H1 (cell line): ENCODE measurements around the gene MICALL2. TPM values are rescaled to one million over a fixed set of nuclear protein-coding genes. Genes with fewer than 3 reads are reported as not detected.

ENCODE experiments used
- CTCF ChIA-PET: fragments of 300-600 bp; sonication (Branson Sonifier 250); formaldehyde crosslinking; loops from one replicate; lab custom pipeline; 2021; ENCODE audit not compliant: partially characterized antibody; lab: Charles Lee
- POLR2A ChIA-PET: fragments of 300-600 bp; sonication (Branson Sonifier 250); formaldehyde crosslinking; loops from one replicate; lab custom pipeline; 2021; ENCODE audit warnings: inconsistent platforms; ENCODE audit not compliant: partially characterized antibody; lab: Charles Lee
- DNase-seq, 2 experiments: peaks; one replicate each; pipeline versions ENCODE4 v3.0.0 to v3.0.0-alpha.2; 2010 to 2022; ENCODE audit warnings: low spot score in 2 of 2, low read depth in 1 of 2, mixed read lengths in 1 of 2
- FAIRE-seq: peaks from 2 replicates; lab custom pipeline; 2011; peaks lifted over from hg19 to GRCh38; lab: Jason Lieb, UNC
- H2AFZ ChIP-seq: 2 replicates; pipeline ENCODE4 v1.8.1; 2012; ENCODE audit warnings: low read length, inconsistent platforms
- H2AK5ac ChIP-seq: 2 replicates; pipeline ENCODE4 v1.6.1; 2013; ENCODE audit warnings: low read depth, low read length
- H2BK120ac ChIP-seq: replicated peaks from 2 replicates; pipeline ENCODE3; 2013; ENCODE audit warnings: low read depth, low read length, inconsistent platforms
- H2BK12ac ChIP-seq: 2 replicates; pipeline ENCODE4 v1.6.1; 2013; ENCODE audit warnings: low read depth, low read length
- H2BK15ac ChIP-seq: 2 replicates; pipeline ENCODE4 v1.6.1; 2013; ENCODE audit warnings: low read length
- H2BK20ac ChIP-seq: 2 replicates; pipeline ENCODE4 v1.6.1; 2013; ENCODE audit warnings: low read length
- H2BK5ac ChIP-seq: 2 replicates; pipeline ENCODE4 v1.6.1; 2013; ENCODE audit warnings: low read depth, low read length
- H3K14ac ChIP-seq: 2 replicates; pipeline ENCODE4 v1.6.1; 2013; ENCODE audit warnings: inconsistent platforms; ENCODE audit not compliant: insufficient read length
- H3K18ac ChIP-seq: 2 replicates; pipeline ENCODE4 v1.6.1; 2013; ENCODE audit warnings: low read length; ENCODE audit errors: extremely low read depth
- H3K23ac ChIP-seq: 2 replicates; pipeline ENCODE4 v1.6.1; 2013; ENCODE audit warnings: inconsistent platforms; ENCODE audit not compliant: insufficient read length
- H3K23me2 ChIP-seq: 2 replicates; pipeline ENCODE4 v1.6.1; 2013; ENCODE audit warnings: low read depth, low read length
- H3K27ac ChIP-seq: 2 replicates; pipeline ENCODE4 v1.6.1; 2011; ENCODE audit warnings: low read depth, low read length, inconsistent platforms
- H3K27me3 ChIP-seq, 4 experiments: replicated peaks in 1 of 4; 1 replicate in 1 of 4; 2 replicates in 3 of 4; pipeline versions ENCODE4 v1.6.1 to v1.8.1; 2011 to 2013; ENCODE audit warnings: low read length in 3 of 4, mild to moderate bottlenecking in 3 of 4, inconsistent platforms in 2 of 4, mixed read lengths in 2 of 4, moderate library complexity in 1 of 4; ENCODE audit not compliant: control insufficient read depth in 3 of 4, insufficient read depth in 3 of 4; ENCODE audit errors: extremely low read depth in 1 of 4
- H3K36me3 ChIP-seq, 4 experiments: 2 replicates each; pipeline versions ENCODE4 v1.6.1 to v1.8.1; 2011 to 2013; ENCODE audit warnings: mild to moderate bottlenecking in 4 of 4, low read length in 3 of 4, moderate library complexity in 2 of 4, control low read depth in 1 of 4, inconsistent platforms in 1 of 4; ENCODE audit not compliant: insufficient read depth in 4 of 4, control insufficient read depth in 2 of 4
- H3K4ac ChIP-seq: replicated peaks from 2 replicates; pipeline ENCODE3; 2013; ENCODE audit warnings: low read length, low read depth, mixed read lengths, inconsistent platforms; ENCODE audit not compliant: insufficient read length
- H3K4me1 ChIP-seq, 4 experiments: replicated peaks in 1 of 4; 1 replicate in 1 of 4; 2 replicates in 3 of 4; pipeline versions ENCODE4 v1.6.1 to v1.8.1; 2011 to 2013; ENCODE audit warnings: low read length in 3 of 4, inconsistent platforms in 2 of 4, mixed read lengths in 1 of 4; ENCODE audit not compliant: insufficient read depth in 4 of 4, control insufficient read depth in 3 of 4
- H3K4me2 ChIP-seq, 2 experiments: 2 replicates each; pipeline versions ENCODE4 v1.6.1 to v1.8.1; 2011 to 2013; ENCODE audit warnings: low read depth in 2 of 2, low read length in 2 of 2, control low read depth in 1 of 2, inconsistent platforms in 1 of 2, mild to moderate bottlenecking in 1 of 2; ENCODE audit not compliant: insufficient read depth in 1 of 2
- H3K4me3 ChIP-seq, 4 experiments: fragments of 200-600, 300-600 bp in 1 of 4; sonication (generic), shearing (Covaris generic), sonication (Bioruptor Twin) in 1 of 4; 2 replicates each; pipeline versions ENCODE4 v1.5.1 to v1.8.1; 2011 to 2016; ENCODE audit warnings: low read length in 4 of 4, low read depth in 3 of 4, control low read depth in 2 of 4, inconsistent platforms in 2 of 4, mild to moderate bottlenecking in 2 of 4, mixed read lengths in 1 of 4, moderate library complexity in 1 of 4; ENCODE audit not compliant: insufficient read depth in 2 of 4; ENCODE audit errors: extremely low read depth in 1 of 4
- H3K56ac ChIP-seq: replicated peaks from 2 replicates; pipeline ENCODE3; 2013; ENCODE audit warnings: low read depth, mild to moderate bottlenecking, mixed read lengths, low read length, inconsistent platforms; ENCODE audit not compliant: insufficient read length
- H3K79me1 ChIP-seq: 2 replicates; pipeline ENCODE4 v1.6.1; 2013; ENCODE audit warnings: low read depth, low read length, control low read depth
- H3K79me2 ChIP-seq, 2 experiments: 2 replicates each; pipeline versions ENCODE4 v1.6.1 to v1.8.1; 2012 to 2013; ENCODE audit warnings: low read length in 2 of 2, mild to moderate bottlenecking in 2 of 2, inconsistent platforms in 1 of 2; ENCODE audit not compliant: insufficient read depth in 2 of 2, control insufficient read depth in 1 of 2
- H3K9ac ChIP-seq, 4 experiments: replicated peaks in 1 of 4; 1 replicate in 1 of 4; 2 replicates in 3 of 4; pipeline versions ENCODE4 v1.6.1 to v1.8.1; 2011 to 2013; ENCODE audit warnings: low read depth in 3 of 4, low read length in 3 of 4, control low read depth in 2 of 4, mild to moderate bottlenecking in 2 of 4, moderate library complexity in 2 of 4, inconsistent platforms in 1 of 4; ENCODE audit errors: extremely low read depth in 1 of 4
- H3K9me3 ChIP-seq, 2 experiments: 2 replicates each; pipeline versions ENCODE4 v1.6.1 to v1.8.1; 2012 to 2013; ENCODE audit warnings: mild to moderate bottlenecking in 2 of 2, moderate library complexity in 2 of 2, control low read depth in 1 of 2, inconsistent platforms in 1 of 2, low read depth in 1 of 2, low read length in 1 of 2, mixed read lengths in 1 of 2; ENCODE audit not compliant: insufficient read depth in 2 of 2
- H4K20me1 ChIP-seq, 2 experiments: replicated peaks in 1 of 2; 2 replicates each; pipeline versions ENCODE3 to v1.8.1; 2011 to 2013; ENCODE audit warnings: inconsistent platforms in 2 of 2, low read length in 2 of 2, mild to moderate bottlenecking in 1 of 2; ENCODE audit not compliant: insufficient read depth in 2 of 2, control insufficient read depth in 1 of 2
- H4K5ac ChIP-seq: 2 replicates; pipeline ENCODE4 v1.6.1; 2013; ENCODE audit warnings: low read length, low read depth, mixed read lengths, inconsistent platforms; ENCODE audit not compliant: insufficient read length
- H4K8ac ChIP-seq: 2 replicates; pipeline ENCODE4 v1.8.0; 2013; ENCODE audit warnings: mild to moderate bottlenecking, moderate library complexity, low read length, inconsistent platforms; ENCODE audit not compliant: insufficient read depth; ENCODE audit errors: extremely low read depth
- H4K91ac ChIP-seq: replicated peaks from 2 replicates; pipeline ENCODE3; 2013; ENCODE audit warnings: low read length, mixed read lengths, inconsistent platforms; ENCODE audit not compliant: insufficient read length
- CBX5 ChIP-seq: fragments of 300-800, 300-1000 bp; sonication (generic); IDR thresholded peaks from 2 replicates; pipeline ENCODE4 v1.7.1; 2016; ENCODE audit warnings: antibody characterized with exemption, low read length, low read depth
- PHF8 ChIP-seq: fragments of 200-600 bp; sonication (generic); conservative IDR thresholded peaks from 2 replicates; pipeline ENCODE4 v1.7.1; 2012; ENCODE audit warnings: low read depth, mild to moderate bottlenecking, inconsistent platforms, low read length, moderate library complexity
- SP1 ChIP-seq: IDR thresholded peaks from 2 replicates; pipeline ENCODE4 v1.6.1; 2011; ENCODE audit warnings: low read depth, low read length
- TAF7 ChIP-seq: optimal IDR thresholded peaks from 2 replicates; pipeline ENCODE3; 2011; ENCODE audit warnings: low read depth, mild to moderate bottlenecking, inconsistent platforms, low read length, moderate library complexity, borderline replicate concordance
- TCF12 ChIP-seq: IDR thresholded peaks from 2 replicates; pipeline ENCODE4 v1.6.1; 2011; ENCODE audit warnings: low read depth, mild to moderate bottlenecking, low read length
- WGBS, 2 experiments: shearing (Covaris generic) in 1 of 2; methylation state at CpG; one replicate each; pipeline versions ENCODE4 v1.1.6 to v1.1.7; 2013 to 2015; ENCODE audit warnings: low lambda C conversion rate in 2 of 2, mixed read lengths in 2 of 2, inconsistent platforms in 1 of 2, low coverage in 1 of 2, missing lambda C conversion rate in 1 of 2; ENCODE audit not compliant: insufficient replicate concordance in 2 of 2, insufficient coverage in 1 of 2, insufficient read length in 1 of 2; ENCODE audit errors: extremely low coverage in 1 of 2, missing lambda C conversion rate in 1 of 2; 5-methylcytosine and 5-hydroxymethylcytosine counted together
- polyA plus RNA-seq, 7 experiments: library from polyadenylated mRNA; depleted of rRNA in 3 of 7; stranded (reverse) in 5 of 7; unstranded in 2 of 7; fragments of >200 nt in 5 of 7; fragments of 200-250 nt in 2 of 7; gene quantifications; 1 replicate in 5 of 7; 2 replicates in 1 of 7; 4 replicates in 1 of 7; pipeline versions ENCODE4 v1.2.1 to v1.2.3, GENCODE V29; 2011 to 2013; ENCODE audit warnings: missing spikeins in 2 of 7, mixed read lengths in 2 of 7
- total RNA-seq: library from RNA; stranded (reverse); fragmentation: NEBNext Ultra II Directional; extraction: Animal tissue kit (Norgen Biotek cat#: 25700); gene quantifications from 2 replicates; pipeline ENCODE4 v1.2.1, GENCODE V29; 2021
- TF ChIP-seq, protein P1 (sequence below): IDR thresholded peaks from 2 replicates; pipeline ENCODE4 v1.6.1; 2012; ENCODE audit warnings: low read length, inconsistent platforms
- TF ChIP-seq, protein P2 (sequence below): IDR thresholded peaks from 2 replicates; pipeline ENCODE4 v1.6.1; 2012; ENCODE audit warnings: inconsistent platforms

Gene MICALL2
- total and polyA plus RNA-seq, 2 of the 8 experiments (the other 6 are each of a cell fraction or from before 2014, with no cell fraction given), result 5.3 to 8.5 TPM

DNA sequence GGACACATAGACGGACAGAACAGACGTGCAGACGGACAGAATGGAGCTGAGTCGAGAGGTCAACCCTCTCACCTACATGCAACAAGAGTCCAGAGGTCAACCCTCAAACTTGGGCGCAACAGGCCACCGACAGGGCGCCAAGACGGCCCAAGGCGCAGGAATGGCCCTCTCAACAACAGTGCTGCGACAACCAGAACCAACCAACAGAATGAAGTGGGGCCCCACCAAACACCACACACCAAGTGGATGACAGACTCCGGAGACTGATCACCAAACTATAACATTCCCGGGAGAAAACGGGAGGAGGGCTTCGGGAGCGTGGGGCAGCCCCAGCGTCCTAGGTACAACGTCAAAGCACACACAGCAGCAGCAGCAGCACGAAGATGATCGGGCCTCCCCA, 31.6 kb upstream of the MICALL2 start:
- Histone ChIP-seq H3K27me3 (no peaks in the 10 kb centered on the region), H3K79me2 (no peaks in the 10 kb centered on the region), H2BK15ac (no peak overlapping the region), H2BK12ac (no peak overlapping the region), H2BK5ac (no peak overlapping the region), H2BK120ac (no peak overlapping the region), H3K9me3 (no peaks in the 10 kb centered on the region), H3K79me1 (no peaks in the 10 kb centered on the region), H4K5ac (no peak overlapping the region), H3K23me2 (no peaks in the 10 kb centered on the region), H3K4me1 (no peaks in the 10 kb centered on the region), H3K4ac (no peak overlapping the region), H3K18ac (no peak overlapping the region), H2AK5ac (no peak overlapping the region), H4K20me1 (peaks cover 6 to 16% of the 10 kb centered on the region in 2 experiments), H3K9ac (no peak overlapping the region), H3K4me3 (no peak overlapping the region), H3K14ac (no peak overlapping the region), H3K56ac (no peak overlapping the region), H3K36me3 (peaks cover 13 to 65% (median 32%) of the 10 kb centered on the region in 4 experiments), H2BK20ac (no peak overlapping the region), H3K23ac (no peak overlapping the region), H3K4me2 (no peak overlapping the region), H3K27ac (no peak overlapping the region), H4K91ac (no peak overlapping the region), H2AFZ (no peak overlapping the region), H4K8ac (no peak overlapping the region)
- POLR2A ChIA-PET, result interaction anchor here (1.1 to 5.0 kb wide), 2 partner anchors 14 to 45 kb away, joined by 3 to 43 read pairs; no protein-coding TSS in a partner anchor
- DNase-seq (no peak), FAIRE-seq (no peak)
- CTCF ChIA-PET, result interaction anchor here (0.7 to 4.2 kb wide), 4 partner anchors 17 to 65 kb away, joined by 3 to 38 read pairs (median 3); partner anchors contain the start of gene TMEM184A
- 97% methylated on average over 17 of the region's 19 CpGs; no CpG with 5 or more reads in 1 of the 2 experiments for WGBS, 2 experiments
- TF ChIP-seq, protein P1, sequence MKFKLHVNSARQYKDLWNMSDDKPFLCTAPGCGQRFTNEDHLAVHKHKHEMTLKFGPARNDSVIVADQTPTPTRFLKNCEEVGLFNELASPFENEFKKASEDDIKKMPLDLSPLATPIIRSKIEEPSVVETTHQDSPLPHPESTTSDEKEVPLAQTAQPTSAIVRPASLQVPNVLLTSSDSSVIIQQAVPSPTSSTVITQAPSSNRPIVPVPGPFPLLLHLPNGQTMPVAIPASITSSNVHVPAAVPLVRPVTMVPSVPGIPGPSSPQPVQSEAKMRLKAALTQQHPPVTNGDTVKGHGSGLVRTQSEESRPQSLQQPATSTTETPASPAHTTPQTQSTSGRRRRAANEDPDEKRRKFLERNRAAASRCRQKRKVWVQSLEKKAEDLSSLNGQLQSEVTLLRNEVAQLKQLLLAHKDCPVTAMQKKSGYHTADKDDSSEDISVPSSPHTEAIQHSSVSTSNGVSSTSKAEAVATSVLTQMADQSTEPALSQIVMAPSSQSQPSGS, result no peak
- TF ChIP-seq TAF7 (no peak), SP1 (no peak), CBX5 (no peak), PHF8 (no peak), TCF12 (no peak)
- TF ChIP-seq, protein P2, sequence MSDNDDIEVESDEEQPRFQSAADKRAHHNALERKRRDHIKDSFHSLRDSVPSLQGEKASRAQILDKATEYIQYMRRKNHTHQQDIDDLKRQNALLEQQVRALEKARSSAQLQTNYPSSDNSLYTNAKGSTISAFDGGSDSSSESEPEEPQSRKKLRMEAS, result no peak
